ENCODE measurements around the gene ZDHHC14.
"Not testable (repeated sequence)": the region's sequence is repeated elsewhere in the genome, so short reads cannot be mapped to it uniquely, and the experiment has no call there.

The ZDHHC14 gene

DNA sequence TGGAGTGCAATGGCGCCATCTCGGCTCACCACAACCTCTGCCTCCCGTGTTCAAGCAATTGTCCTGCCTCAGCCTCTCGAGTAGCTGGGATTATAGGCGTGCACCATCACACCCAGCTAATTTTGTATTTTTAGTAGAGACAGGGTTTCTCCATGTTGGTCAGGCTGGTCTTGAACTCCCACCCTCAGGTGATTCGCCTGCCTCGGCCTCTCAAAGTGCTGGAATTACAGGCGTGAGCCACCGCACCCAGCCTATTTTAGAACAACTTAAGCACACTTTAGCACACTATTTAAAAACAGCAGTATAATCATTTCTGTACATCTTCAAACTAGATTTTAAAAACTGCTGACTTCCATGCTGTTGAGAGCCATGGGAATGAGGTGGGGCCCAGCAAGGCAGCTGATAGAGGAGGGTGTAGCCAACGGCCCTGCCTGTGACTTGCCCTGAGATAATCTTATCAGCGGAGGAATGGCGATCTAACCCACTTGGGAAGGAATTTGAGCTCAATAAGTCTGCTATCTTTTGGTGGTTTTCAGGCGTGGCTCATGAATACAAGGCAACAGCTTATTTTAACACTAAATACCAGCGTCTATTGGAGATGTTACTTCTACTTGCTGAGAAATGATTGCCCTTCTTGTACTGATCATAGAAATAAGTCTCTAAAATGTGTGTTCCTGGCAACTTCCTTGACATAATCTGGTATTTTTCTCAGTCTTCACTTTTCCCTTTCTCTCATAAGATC is 12.1 kb downstream of the ZDHHC14 start:
- Histone ChIP-seq H3K4me3 (ENCODE audit: low read length in 2 of 2) (no peak overlapping the region), H3K27me3 (ENCODE audit: control insufficient read depth in 1 of 2, insufficient read depth in 2 of 2, low read length in 2 of 2) (no peaks in the 10 kb centered on the region), H3K27ac (ENCODE audit: low read length) (no peak overlapping the region), H3K9me3 (ENCODE audit: control insufficient read depth in 2 of 2, low read length in 2 of 2) (peaks cover 4 to 7% of the 10 kb centered on the region in 2 donors), H3K9ac (ENCODE audit: low read length in 2 of 2) (no peak overlapping the region), H3K36me3 (ENCODE audit: control insufficient read depth in 2 of 2, insufficient read depth in 2 of 2, low read length in 2 of 2) (no peaks in the 10 kb centered on the region), H3K4me1 (ENCODE audit: control insufficient read depth, insufficient read depth, low read length) (no peaks in the 10 kb centered on the region)

- H3K27me3 ChIP-seq (ENCODE audit: control insufficient read depth in 1 of 2, insufficient read depth in 2 of 2, low read length in 2 of 2) = no peaks in the 10 kb centered on the region
- no peaks in the 10 kb centered on the region for H3K4me1 ChIP-seq (ENCODE audit: control insufficient read depth, insufficient read depth, low read length)
- no peaks in the 10 kb centered on the region for H3K36me3 ChIP-seq (ENCODE audit: control insufficient read depth in 2 of 2, insufficient read depth in 2 of 2, low read length in 2 of 2)
- H3K9me3 ChIP-seq (ENCODE audit: control insufficient read depth in 2 of 2, low read length in 2 of 2) = peaks cover 4 to 7% of the 10 kb centered on the region in 2 donors
- no peak overlapping the region for H3K4me3 ChIP-seq (ENCODE audit: low read length in 2 of 2)
- H3K9ac ChIP-seq (ENCODE audit: low read length in 2 of 2) = no peak overlapping the region
- H3K27ac ChIP-seq (ENCODE audit: low read length) = no peak overlapping the region
Observed at GRCh38 chr6:157393669-157394327, 12.8 kb downstream of the ZDHHC14 start.

DNA sequence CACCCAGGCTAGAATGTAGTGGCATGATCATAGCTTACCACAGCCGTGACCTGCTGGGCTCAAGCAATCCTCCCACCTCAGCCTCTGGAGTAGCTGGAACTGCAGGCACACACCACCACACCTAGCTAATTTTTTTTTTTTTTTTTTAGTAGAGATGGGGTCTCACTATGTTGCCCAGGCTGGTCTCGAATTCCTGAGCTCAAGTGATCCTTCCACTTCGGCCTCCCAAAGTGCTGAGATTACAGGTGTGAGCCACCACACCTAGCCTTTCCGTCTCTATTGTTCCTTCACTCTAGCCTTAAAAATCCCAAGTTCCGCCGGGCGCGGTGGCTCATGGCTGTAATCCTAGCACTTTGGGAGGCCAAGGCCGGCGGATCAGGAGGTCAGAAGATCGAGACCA is 14.2 kb downstream of the ZDHHC14 start:
- H3K36me3 ChIP-seq (ENCODE audit: control insufficient read depth in 2 of 2, insufficient read depth in 2 of 2, low read length in 2 of 2); H3K27me3 ChIP-seq (ENCODE audit: control insufficient read depth in 1 of 2, insufficient read depth in 2 of 2, low read length in 2 of 2); H3K4me1 ChIP-seq (ENCODE audit: control insufficient read depth, insufficient read depth, low read length); H3K9me3 ChIP-seq (ENCODE audit: control insufficient read depth in 2 of 2, low read length in 2 of 2); H3K27ac ChIP-seq (ENCODE audit: low read length); H3K9ac ChIP-seq (ENCODE audit: low read length in 2 of 2); H3K4me3 ChIP-seq (ENCODE audit: low read length in 2 of 2): not testable (repeated sequence)

DNA sequence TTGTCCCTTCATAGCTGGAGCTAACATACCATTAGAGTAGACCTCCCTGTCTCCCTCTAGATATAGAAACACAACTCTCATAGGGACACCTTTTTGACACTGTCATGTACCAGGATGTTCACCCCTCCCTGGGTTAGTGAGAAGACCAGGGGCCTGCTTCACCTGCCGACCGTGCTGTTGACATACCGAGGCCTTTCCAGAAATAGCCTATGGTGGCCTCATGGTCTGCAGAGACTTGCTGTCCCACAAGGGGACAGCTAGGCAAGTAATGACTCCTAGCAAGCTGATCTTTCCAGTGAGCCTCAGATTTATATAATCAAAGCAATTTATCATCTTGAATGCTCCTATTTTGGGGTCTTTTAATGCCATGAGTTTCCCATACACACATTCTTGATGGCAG is 15.0 kb downstream of the ZDHHC14 start:
- no peak overlapping the region for H3K27ac ChIP-seq (ENCODE audit: low read length)
- H3K9ac ChIP-seq (ENCODE audit: low read length in 2 of 2) = no peak overlapping the region
- no peak overlapping the region for H3K4me3 ChIP-seq (ENCODE audit: low read length in 2 of 2)
- H3K27me3 ChIP-seq (ENCODE audit: control insufficient read depth in 1 of 2, insufficient read depth in 2 of 2, low read length in 2 of 2) = no peaks in the 10 kb centered on the region
- H3K4me1 ChIP-seq (ENCODE audit: control insufficient read depth, insufficient read depth, low read length) = no peaks in the 10 kb centered on the region
- H3K9me3 ChIP-seq (ENCODE audit: control insufficient read depth in 2 of 2, low read length in 2 of 2) = peaks cover 0 to 6% of the 10 kb centered on the region in 2 donors
- no peaks in the 10 kb centered on the region for H3K36me3 ChIP-seq (ENCODE audit: control insufficient read depth in 2 of 2, insufficient read depth in 2 of 2, low read length in 2 of 2)

GRCh38 chr6:157397660-157398059 is 16.7 kb downstream of the ZDHHC14 start:
- Histone ChIP-seq H3K4me3 (ENCODE audit: low read length in 2 of 2) (no peak overlapping the region), H3K27ac (ENCODE audit: low read length) (no peak overlapping the region)

GRCh38 chr6:157398151-157398550 is 17.2 kb downstream of the ZDHHC14 start:
- no peaks in the 10 kb centered on the region for H3K4me1 ChIP-seq (ENCODE audit: control insufficient read depth, insufficient read depth, low read length)
- no peak overlapping the region for H3K9ac ChIP-seq (ENCODE audit: low read length in 2 of 2)
- H3K27me3 ChIP-seq (ENCODE audit: control insufficient read depth in 1 of 2, insufficient read depth in 2 of 2, low read length in 2 of 2) = no peaks in the 10 kb centered on the region
- H3K36me3 ChIP-seq (ENCODE audit: control insufficient read depth in 2 of 2, insufficient read depth in 2 of 2, low read length in 2 of 2) = no peaks in the 10 kb centered on the region
- H3K4me3 ChIP-seq (ENCODE audit: low read length in 2 of 2) = no peak overlapping the region
- no peaks in the 10 kb centered on the region for H3K9me3 ChIP-seq (ENCODE audit: control insufficient read depth in 2 of 2, low read length in 2 of 2)
- no peak overlapping the region for H3K27ac ChIP-seq (ENCODE audit: low read length)

More at GRCh38 chr6:157397660-157398059, 16.7 kb downstream of the ZDHHC14 start:
- no peaks in the 10 kb centered on the region for H3K27me3 ChIP-seq (ENCODE audit: control insufficient read depth in 1 of 2, insufficient read depth in 2 of 2, low read length in 2 of 2)
- H3K4me1 ChIP-seq (ENCODE audit: control insufficient read depth, insufficient read depth, low read length) = no peaks in the 10 kb centered on the region
- H3K9me3 ChIP-seq (ENCODE audit: control insufficient read depth in 2 of 2, low read length in 2 of 2) = no peaks in the 10 kb centered on the region
- no peak overlapping the region for H3K9ac ChIP-seq (ENCODE audit: low read length in 2 of 2)
- no peaks in the 10 kb centered on the region for H3K36me3 ChIP-seq (ENCODE audit: control insufficient read depth in 2 of 2, insufficient read depth in 2 of 2, low read length in 2 of 2)

GRCh38 chr6:157400676-157401075 is 19.7 kb downstream of the ZDHHC14 start:
- H3K27ac ChIP-seq (ENCODE audit: low read length) = no peak overlapping the region
- no peak overlapping the region for H3K9ac ChIP-seq (ENCODE audit: low read length in 2 of 2)
- no peaks in the 10 kb centered on the region for H3K9me3 ChIP-seq (ENCODE audit: control insufficient read depth in 2 of 2, low read length in 2 of 2)
- no peaks in the 10 kb centered on the region for H3K27me3 ChIP-seq (ENCODE audit: control insufficient read depth in 1 of 2, insufficient read depth in 2 of 2, low read length in 2 of 2)
- H3K36me3 ChIP-seq (ENCODE audit: control insufficient read depth in 2 of 2, insufficient read depth in 2 of 2, low read length in 2 of 2) = no peaks in the 10 kb centered on the region
- H3K4me3 ChIP-seq (ENCODE audit: low read length in 2 of 2) = no peak overlapping the region
- no peaks in the 10 kb centered on the region for H3K4me1 ChIP-seq (ENCODE audit: control insufficient read depth, insufficient read depth, low read length)

DNA sequence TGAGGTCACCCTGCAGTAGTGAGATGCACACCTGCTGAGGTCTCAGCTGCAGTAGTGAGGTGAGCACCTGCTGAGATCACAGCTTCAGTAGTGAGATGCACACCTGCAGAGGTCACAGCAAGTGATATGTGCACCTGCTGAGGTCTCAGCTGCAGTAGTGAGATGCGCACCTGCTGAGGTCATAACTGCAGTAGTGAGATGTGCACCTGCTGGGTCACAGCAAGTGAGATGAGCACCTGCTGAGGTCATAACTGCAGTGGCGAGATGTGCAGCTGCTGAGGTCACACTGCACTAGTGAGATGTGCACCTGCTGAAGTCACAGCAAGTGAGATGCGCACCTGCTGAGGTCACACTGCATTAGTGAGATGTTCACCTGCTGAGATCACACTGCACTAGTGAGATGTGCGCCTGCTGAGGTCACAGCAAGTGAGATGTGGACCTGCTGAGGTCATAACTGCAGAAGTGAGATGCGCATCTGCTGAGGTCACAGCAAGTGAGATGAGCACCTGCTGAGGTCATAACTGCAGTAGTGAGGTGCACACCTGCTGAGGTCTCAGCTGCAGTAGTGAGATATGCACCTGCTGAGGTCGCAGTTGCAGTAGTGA is 20.8 kb downstream of the ZDHHC14 start:
- no peaks in the 10 kb centered on the region for H3K36me3 ChIP-seq (ENCODE audit: control insufficient read depth in 2 of 2, insufficient read depth in 2 of 2, low read length in 2 of 2)
- no peak overlapping the region for H3K4me3 ChIP-seq (ENCODE audit: low read length in 2 of 2)
- no peak overlapping the region for H3K27ac ChIP-seq (ENCODE audit: low read length)
- no peak overlapping the region for H3K9ac ChIP-seq (ENCODE audit: low read length in 2 of 2)
- H3K9me3 ChIP-seq (ENCODE audit: control insufficient read depth in 2 of 2, low read length in 2 of 2) = no peaks in the 10 kb centered on the region
- H3K4me1 ChIP-seq (ENCODE audit: control insufficient read depth, insufficient read depth, low read length) = no peaks in the 10 kb centered on the region
- H3K27me3 ChIP-seq (ENCODE audit: control insufficient read depth in 1 of 2, insufficient read depth in 2 of 2, low read length in 2 of 2) = no peaks in the 10 kb centered on the region

- no peak overlapping the region for H3K27ac ChIP-seq (ENCODE audit: low read length)
- no peaks in the 10 kb centered on the region for H3K36me3 ChIP-seq (ENCODE audit: control insufficient read depth in 2 of 2, insufficient read depth in 2 of 2, low read length in 2 of 2)
- no peak overlapping the region for H3K4me3 ChIP-seq (ENCODE audit: low read length in 2 of 2)
- no peaks in the 10 kb centered on the region for H3K27me3 ChIP-seq (ENCODE audit: control insufficient read depth in 1 of 2, insufficient read depth in 2 of 2, low read length in 2 of 2)
- H3K4me1 ChIP-seq (ENCODE audit: control insufficient read depth, insufficient read depth, low read length) = peaks cover 2% of the 10 kb centered on the region
- no peak overlapping the region for H3K9ac ChIP-seq (ENCODE audit: low read length in 2 of 2)
- no peaks in the 10 kb centered on the region for H3K9me3 ChIP-seq (ENCODE audit: control insufficient read depth in 2 of 2, low read length in 2 of 2)
Observed at GRCh38 chr6:157402996-157403685, 22.2 kb downstream of the ZDHHC14 start.

DNA sequence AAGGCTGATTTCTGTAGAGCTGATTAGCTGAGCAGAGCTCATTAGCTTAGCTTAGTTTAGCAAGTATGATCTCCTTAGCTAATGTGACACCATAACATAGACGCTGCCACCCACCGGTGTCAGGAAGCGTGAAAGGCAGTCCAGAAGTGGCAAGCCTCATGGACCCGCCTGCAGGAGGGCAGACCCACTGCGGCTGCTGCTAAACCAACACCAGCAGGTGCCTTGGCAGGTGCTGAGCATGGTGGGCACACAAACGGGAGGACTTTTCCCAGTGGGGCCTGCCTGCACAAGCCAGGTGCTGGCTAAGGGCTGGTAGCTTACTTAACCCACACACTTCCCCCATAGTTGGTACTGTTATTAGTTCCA is 22.7 kb downstream of the ZDHHC14 start:
- no peak overlapping the region for H3K27ac ChIP-seq (ENCODE audit: low read length)
- H3K9ac ChIP-seq (ENCODE audit: low read length in 2 of 2) = no peak overlapping the region
- H3K27me3 ChIP-seq (ENCODE audit: control insufficient read depth in 1 of 2, insufficient read depth in 2 of 2, low read length in 2 of 2) = no peaks in the 10 kb centered on the region
- H3K36me3 ChIP-seq (ENCODE audit: control insufficient read depth in 2 of 2, insufficient read depth in 2 of 2, low read length in 2 of 2) = no peaks in the 10 kb centered on the region
- no peaks in the 10 kb centered on the region for H3K9me3 ChIP-seq (ENCODE audit: control insufficient read depth in 2 of 2, low read length in 2 of 2)
- H3K4me1 ChIP-seq (ENCODE audit: control insufficient read depth, insufficient read depth, low read length) = peaks cover 2% of the 10 kb centered on the region
- no peak overlapping the region for H3K4me3 ChIP-seq (ENCODE audit: low read length in 2 of 2)
